Measurements from ENCODE around the gene JCAD.

- TF ChIP-seq CTCF (IDR thresholded peaks at IDR 0.05) (no peak), ZFX (IDR thresholded peaks at IDR 0.05; ENCODE audit: borderline replicate concordance) (no peak)
These were observed 13.4 kb downstream of the JCAD start for GRCh38 chr10:30045961-30046360.

Data from 22Rv1 (cell line).